PC-3 (cell line): ENCODE data around the gene ANKMY2. TPM values are rescaled to one million over a fixed set of nuclear protein-coding genes. Genes with fewer than 3 reads are reported as not detected.
"Not testable (repeated sequence)": the region's sequence is repeated elsewhere in the genome, so short reads cannot be mapped to it uniquely, and the experiment has no call there.

Experiments used
- ATAC-seq: fragments of 200-7000 bp; cut with Tn5 transposase; 2 replicates; pipeline ENCODE4 v1.9.1; 2020; ENCODE audit warnings: mild to moderate bottlenecking, moderate library complexity
- BruUV-seq: library from RNA; stranded (reverse); fragments of 400-500 nt; replicated peaks from 2 replicates; lab custom pipeline; 2021; lab: Mats Ljungman, UMichigan
- CTCF ChIA-PET: fragments of 300-600 bp; sonication (Branson Sonifier 250); formaldehyde crosslinking; loops from one replicate; lab custom pipeline; 2022; ENCODE audit warnings: antibody characterized with exemption; lab: Charles Lee
- POLR2A ChIA-PET: fragments of 300-600 bp; sonication (Branson Sonifier 250); formaldehyde crosslinking; loops from one replicate; lab custom pipeline; 2022; ENCODE audit warnings: antibody characterized with exemption; ENCODE audit not compliant: unreplicated experiment; lab: Charles Lee
- DNase-seq: peaks from one replicate; pipeline ENCODE4 v3.0.0-alpha.2; 2015
- H2AFZ ChIP-seq: fragments of 300-600 bp; sonication (generic); 2 replicates; pipeline ENCODE4 v1.6.0; 2016; ENCODE audit warnings: antibody characterized with exemption, low read length
- H3F3A ChIP-seq: fragments of 300-600 bp; sonication (generic); one replicate; pipeline ENCODE4 v1.6.0; 2017; ENCODE audit warnings: antibody characterized with exemption, low read length, control low read depth, mild to moderate bottlenecking; ENCODE audit not compliant: unreplicated experiment
- H3K27ac ChIP-seq: fragments of 300-600 bp; sonication (generic); 2 replicates; pipeline ENCODE4 v1.5.1; 2016; ENCODE audit warnings: mild to moderate bottlenecking, low read length
- H3K27me3 ChIP-seq: fragments of 300-600 bp; sonication (generic); 2 replicates; pipeline ENCODE4 v1.6.1; 2016; ENCODE audit warnings: low read length, mixed read lengths
- H3K36me3 ChIP-seq: fragments of 300-600 bp; sonication (generic); 2 replicates; pipeline ENCODE4 v1.6.1; 2016; ENCODE audit warnings: low read depth, mixed run types, low read length, mixed read lengths
- H3K4me1 ChIP-seq: fragments of 300-600 bp; sonication (generic); 2 replicates; pipeline ENCODE4 v1.5.1; 2016; ENCODE audit warnings: low read length; ENCODE audit not compliant: insufficient read depth
- H3K4me2 ChIP-seq: fragments of 300-600 bp; sonication (generic); 2 replicates; pipeline ENCODE4 v1.6.0; 2016; ENCODE audit warnings: low read length
- H3K4me3 ChIP-seq: fragments of 300-600 bp; sonication (generic); 2 replicates; pipeline ENCODE4 v1.5.1; 2016; ENCODE audit warnings: mild to moderate bottlenecking, low read length, mixed read lengths
- H3K79me2 ChIP-seq: fragments of 300-600 bp; sonication (generic); 2 replicates; pipeline ENCODE4 v1.6.1; 2017; ENCODE audit warnings: low read length, mixed read lengths
- H3K9ac ChIP-seq: fragments of 300-600 bp; sonication (generic); 2 replicates; pipeline ENCODE4 v1.6.0; 2016; ENCODE audit warnings: mild to moderate bottlenecking, low read length
- H3K9me2 ChIP-seq: fragments of 300-600 bp; sonication (generic); replicated peaks from 2 replicates; pipeline ENCODE4 v1.6.1; 2016; ENCODE audit warnings: mixed run types, low read length, mixed read lengths
- H3K9me3 ChIP-seq: fragments of 300-600 bp; sonication (generic); 2 replicates; pipeline ENCODE4 v1.6.1; 2016; ENCODE audit warnings: low read length, mixed read lengths
- H4K20me1 ChIP-seq: fragments of 300-600 bp; sonication (generic); 2 replicates; pipeline ENCODE4 v1.6.1; 2016; ENCODE audit warnings: low read length, mixed read lengths
- EZH2 ChIP-seq: fragments of 300-600 bp; sonication (generic); IDR thresholded peaks from one replicate; pipeline ENCODE4 v1.6.1; 2017; ENCODE audit warnings: antibody characterized with exemption, mild to moderate bottlenecking, low read length; ENCODE audit not compliant: unreplicated experiment
- EZH2phosphoT487 ChIP-seq: fragments of 300-600 bp; sonication (generic); IDR thresholded peaks from 2 replicates; pipeline ENCODE4 v1.6.1; 2018; ENCODE audit warnings: mild to moderate bottlenecking, antibody characterized with exemption, low read length, borderline replicate concordance
- intact Hi-C: fragments of 100-400 bp; cut with micrococcal nuclease; formaldehyde crosslinking; loops from 2 replicates; pipeline ENCODE4 v1.9.0; 2023
- total RNA-seq: library from RNA; depleted of rRNA; stranded (reverse); fragments of >200 nt; gene quantifications from 2 replicates; pipeline ENCODE4 v1.2.3, GENCODE V29; 2014
- TF ChIP-seq, protein P1 (sequence below): fragments of 300-600 bp; sonication (generic); conservative IDR thresholded peaks from 2 replicates; pipeline ENCODE4 v1.5.1; 2017; ENCODE audit warnings: antibody characterized with exemption, low read depth, mild to moderate bottlenecking, low read length

ANKMY2 gene
- total RNA-seq, 1 experiment from 2014 or later: 8.5 TPM

DNA sequence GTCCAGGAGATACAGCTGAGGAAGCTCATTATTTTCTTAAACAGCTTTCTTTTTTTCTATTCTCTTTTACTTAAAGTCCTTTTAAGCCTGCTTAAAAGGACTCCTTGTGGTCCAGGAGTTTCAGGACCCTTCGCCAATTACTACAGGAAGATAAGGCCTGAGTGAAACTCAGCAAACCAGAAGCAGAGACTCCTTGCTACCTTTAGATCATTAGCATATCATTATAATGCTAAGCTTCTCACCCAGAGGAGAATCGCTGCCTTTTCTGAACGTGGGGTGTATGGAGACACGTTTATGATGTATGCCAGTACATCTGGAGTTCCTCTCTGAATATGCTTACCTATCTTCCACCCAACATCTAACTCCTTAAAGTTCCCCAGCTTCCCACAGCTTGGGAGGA is 47.5 kb downstream of the ANKMY2 start:
- no TSS peak for BruUV-seq
- ATAC-seq (no peak), DNase-seq (no peak)
- Histone ChIP-seq H3K79me2 (no peaks in the 10 kb centered on the region), H3K4me2 (no peak overlapping the region), H3K4me1 (peaks cover 14% of the 10 kb centered on the region), H3K4me3 (no peak overlapping the region), H3K27me3 (no peaks in the 10 kb centered on the region), H2AFZ (no peak overlapping the region), H3K27ac (no peak overlapping the region), H3K9ac (no peak overlapping the region), H3F3A (no peaks in the 10 kb centered on the region), H3K9me2 (no peaks in the 10 kb centered on the region), H4K20me1 (no peaks in the 10 kb centered on the region), H3K9me3 (no peaks in the 10 kb centered on the region), H3K36me3 (peaks cover 4% of the 10 kb centered on the region; the same call in 1 of the 2 replicates)
- intact Hi-C loops: no loop called here
- ChIA-PET POLR2A (no interaction called here), CTCF (no interaction called here)
- TF ChIP-seq, protein P1, sequence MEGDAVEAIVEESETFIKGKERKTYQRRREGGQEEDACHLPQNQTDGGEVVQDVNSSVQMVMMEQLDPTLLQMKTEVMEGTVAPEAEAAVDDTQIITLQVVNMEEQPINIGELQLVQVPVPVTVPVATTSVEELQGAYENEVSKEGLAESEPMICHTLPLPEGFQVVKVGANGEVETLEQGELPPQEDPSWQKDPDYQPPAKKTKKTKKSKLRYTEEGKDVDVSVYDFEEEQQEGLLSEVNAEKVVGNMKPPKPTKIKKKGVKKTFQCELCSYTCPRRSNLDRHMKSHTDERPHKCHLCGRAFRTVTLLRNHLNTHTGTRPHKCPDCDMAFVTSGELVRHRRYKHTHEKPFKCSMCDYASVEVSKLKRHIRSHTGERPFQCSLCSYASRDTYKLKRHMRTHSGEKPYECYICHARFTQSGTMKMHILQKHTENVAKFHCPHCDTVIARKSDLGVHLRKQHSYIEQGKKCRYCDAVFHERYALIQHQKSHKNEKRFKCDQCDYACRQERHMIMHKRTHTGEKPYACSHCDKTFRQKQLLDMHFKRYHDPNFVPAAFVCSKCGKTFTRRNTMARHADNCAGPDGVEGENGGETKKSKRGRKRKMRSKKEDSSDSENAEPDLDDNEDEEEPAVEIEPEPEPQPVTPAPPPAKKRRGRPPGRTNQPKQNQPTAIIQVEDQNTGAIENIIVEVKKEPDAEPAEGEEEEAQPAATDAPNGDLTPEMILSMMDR: no peak
- TF ChIP-seq EZH2phosphoT487 (no peak), EZH2 (no peak)

DNA sequence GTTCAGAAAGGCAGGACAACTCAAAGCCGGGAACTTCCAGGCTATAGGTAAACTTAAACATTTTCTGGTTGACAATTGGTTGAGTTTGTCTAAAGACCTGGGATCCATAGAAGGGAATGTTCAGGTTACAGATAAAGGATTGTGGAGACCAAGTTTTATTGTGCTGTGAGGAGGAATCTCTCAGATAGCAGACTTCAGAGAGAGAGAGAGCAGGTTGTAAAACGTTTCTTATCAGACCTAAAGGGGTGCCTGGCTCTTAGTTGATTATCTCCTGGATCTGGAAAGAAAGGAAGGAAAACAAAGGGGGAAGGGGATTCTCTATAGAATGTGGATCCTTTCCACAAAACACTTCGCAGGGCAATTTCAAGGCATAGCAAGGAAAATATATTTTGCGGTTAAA is 50.0 kb downstream of the ANKMY2 start:
- H3K4me1 ChIP-seq: peaks cover 14% of the 10 kb centered on the region
- ATAC-seq, H3K9me3 ChIP-seq, H3K9me2 ChIP-seq, H3K9ac ChIP-seq, H4K20me1 ChIP-seq, H2AFZ ChIP-seq, H3K36me3 ChIP-seq, H3K79me2 ChIP-seq, POLR2A ChIA-PET, H3F3A ChIP-seq, H3K4me3 ChIP-seq, BruUV-seq, CTCF ChIA-PET, H3K27ac ChIP-seq, DNase-seq, H3K4me2 ChIP-seq, H3K27me3 ChIP-seq, intact Hi-C loops: not testable (repeated sequence)

DNA sequence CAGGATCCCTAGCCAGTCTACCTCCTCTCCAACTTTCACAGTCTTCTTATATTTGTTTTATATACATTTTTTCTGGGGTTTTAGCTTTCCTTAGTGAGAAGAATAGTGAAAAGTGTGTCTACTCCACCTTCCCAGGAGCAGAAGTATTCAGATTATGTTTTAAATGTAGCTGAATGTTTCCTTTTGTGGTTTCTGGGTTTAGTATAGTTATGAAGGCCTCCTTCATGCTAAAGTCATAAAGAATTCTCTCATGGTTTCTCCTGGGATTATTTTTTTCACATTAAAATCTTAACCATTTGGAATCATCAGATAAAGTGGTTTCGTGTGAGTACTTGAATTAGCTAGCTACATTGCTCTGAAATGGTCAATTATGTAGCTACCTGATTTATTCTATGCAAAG is 50.9 kb downstream of the ANKMY2 start:
- ChIA-PET CTCF (no interaction called here), POLR2A (no interaction called here)
- Histone ChIP-seq H3K9me2 (no peaks in the 10 kb centered on the region), H3K9me3 (no peaks in the 10 kb centered on the region), H3K79me2 (no peaks in the 10 kb centered on the region), H3K36me3 (no peaks in the 10 kb centered on the region), H3K4me2 (no peak overlapping the region), H3K27ac (no peak overlapping the region), H3K27me3 (no peaks in the 10 kb centered on the region), H3K4me3 (no peak overlapping the region), H3K4me1 (peaks cover 6% of the 10 kb centered on the region), H2AFZ (no peak overlapping the region), H3F3A (no peaks in the 10 kb centered on the region), H3K9ac (no peak overlapping the region), H4K20me1 (no peaks in the 10 kb centered on the region)
- BruUV-seq: no TSS peak
- DNase-seq (no peak), ATAC-seq (no peak)
- no peak for TF ChIP-seq EZH2phosphoT487
- TF ChIP-seq, protein P1: no peak
- TF ChIP-seq EZH2: no peak
- intact Hi-C loops: no loop called here
